Neuronal stem cell (in vitro differentiated cells): ENCODE results near the gene SH2D4B.

Experiments
- DNase-seq: peaks from one replicate; pipeline ENCODE4 v3.0.0-alpha.2; 2013; ENCODE audit warnings: low spot score
- H2AFZ ChIP-seq: one replicate; pipeline ENCODE4 v1.6.1; 2013; ENCODE audit warnings: mild to moderate bottlenecking, low read length, inconsistent platforms
- H2AK5ac ChIP-seq: 2 replicates; pipeline ENCODE4 v1.6.1; 2013; ENCODE audit warnings: low read depth, mild to moderate bottlenecking, inconsistent platforms, low read length, moderate library complexity, mixed read lengths
- H2BK120ac ChIP-seq: 2 replicates; pipeline ENCODE4 v1.6.1; 2013; ENCODE audit warnings: low read depth, mild to moderate bottlenecking, inconsistent platforms, low read length, moderate library complexity, mixed read lengths
- H2BK12ac ChIP-seq: one replicate; pipeline ENCODE4 v1.6.1; 2013; ENCODE audit warnings: low read length, inconsistent platforms
- H2BK15ac ChIP-seq: 2 replicates; pipeline ENCODE4 v1.6.1; 2013; ENCODE audit warnings: mild to moderate bottlenecking, low read length, inconsistent platforms, mixed read lengths
- H2BK5ac ChIP-seq: one replicate; pipeline ENCODE4 v1.6.1; 2013; ENCODE audit warnings: inconsistent platforms, mild to moderate bottlenecking, low read length, moderate library complexity
- H3K14ac ChIP-seq: one replicate; pipeline ENCODE4 v1.6.1; 2013; ENCODE audit warnings: low read length, inconsistent platforms
- H3K18ac ChIP-seq: 2 replicates; pipeline ENCODE4 v1.6.1; 2013; ENCODE audit warnings: low read length, inconsistent platforms
- H3K23ac ChIP-seq: 2 replicates; pipeline ENCODE4 v1.6.1; 2013; ENCODE audit warnings: low read depth, mild to moderate bottlenecking, mixed read lengths, low read length, inconsistent platforms; ENCODE audit not compliant: poor library complexity
- H3K27ac ChIP-seq: replicated peaks from 3 replicates; pipeline ENCODE4 v1.5.1; 2013; ENCODE audit warnings: low read length, inconsistent platforms
- H3K27me3 ChIP-seq, 3 experiments: 2 replicates each; pipeline ENCODE4 v1.6.1; 2013; ENCODE audit warnings: low read length in 3 of 3, mild to moderate bottlenecking in 2 of 3, inconsistent platforms in 1 of 3, low read depth in 1 of 3, mixed read lengths in 1 of 3, moderate library complexity in 1 of 3; ENCODE audit not compliant: control insufficient read depth in 3 of 3, insufficient read depth in 3 of 3
- H3K36me3 ChIP-seq, 2 donors: replicated peaks in 1 of 2; 2 replicates each; pipeline ENCODE4 v1.6.1; 2013; ENCODE audit warnings: low read length in 2 of 2; ENCODE audit not compliant: control insufficient read depth in 2 of 2, insufficient read depth in 2 of 2
- H3K4ac ChIP-seq: 2 replicates; pipeline ENCODE4 v1.6.1; 2013; ENCODE audit warnings: inconsistent platforms, mild to moderate bottlenecking, low read length, moderate library complexity
- H3K4me1 ChIP-seq, 2 donors: 1 replicate in 1 of 2; 2 replicates in 1 of 2; pipeline ENCODE4 v1.6.1; 2013; ENCODE audit warnings: low read length in 2 of 2, low read depth in 1 of 2; ENCODE audit not compliant: control insufficient read depth in 2 of 2, insufficient read depth in 1 of 2
- H3K4me2 ChIP-seq: one replicate; pipeline ENCODE4 v1.6.1; 2013; ENCODE audit warnings: mild to moderate bottlenecking, low read length, inconsistent platforms; ENCODE audit not compliant: insufficient read depth, poor library complexity, severe bottlenecking
- H3K4me3 ChIP-seq, 2 donors: 2 replicates each; pipeline ENCODE4 v1.5.1; 2013; ENCODE audit warnings: low read length in 2 of 2, mild to moderate bottlenecking in 2 of 2, inconsistent platforms in 1 of 2, moderate library complexity in 1 of 2
- H3K79me1 ChIP-seq: one replicate; pipeline ENCODE4 v1.6.1; 2013; ENCODE audit warnings: low read depth, mild to moderate bottlenecking, inconsistent platforms, low read length, moderate library complexity
- H3K9ac ChIP-seq: one replicate; pipeline ENCODE4 v1.6.1; 2013; ENCODE audit warnings: mild to moderate bottlenecking, low read depth, low read length, inconsistent platforms; ENCODE audit not compliant: poor library complexity
- H3K9me3 ChIP-seq, 2 donors: replicated peaks in 1 of 2; 2 replicates each; pipeline versions ENCODE3 to v1.6.1; 2013; ENCODE audit warnings: low read length in 2 of 2, mild to moderate bottlenecking in 2 of 2, inconsistent platforms in 1 of 2, low read depth in 1 of 2, mixed read lengths in 1 of 2, moderate library complexity in 1 of 2; ENCODE audit not compliant: control insufficient read depth in 2 of 2, insufficient read depth in 1 of 2
- H4K8ac ChIP-seq: one replicate; pipeline ENCODE4 v1.6.1; 2013; ENCODE audit warnings: low read depth, mild to moderate bottlenecking, inconsistent platforms, low read length, moderate library complexity
- H4K91ac ChIP-seq: one replicate; pipeline ENCODE4 v1.6.1; 2013; ENCODE audit warnings: low read length, low read depth, mild to moderate bottlenecking, inconsistent platforms; ENCODE audit not compliant: poor library complexity
- WGBS, 2 donors: extraction: QIAGEN DNeasy Blood & Tissue Kit; methylation state at CpG; one replicate each; pipeline ENCODE4 v1.1.7; 2013; ENCODE audit warnings: missing lambda C conversion rate in 2 of 2, mixed read lengths in 1 of 2; ENCODE audit not compliant: insufficient read length in 2 of 2, insufficient replicate concordance in 1 of 2; ENCODE audit errors: extremely low coverage in 2 of 2; 5-methylcytosine and 5-hydroxymethylcytosine counted together

The SH2D4B gene

GRCh38 chr10:80599424-80599847 is 61.7 kb downstream of the SH2D4B start:
- no peak overlapping the region for H3K18ac ChIP-seq
- H3K79me1 ChIP-seq: no peaks in the 10 kb centered on the region
- DNase-seq: peak; percentile 63
- no peaks in the 10 kb centered on the region for H3K27me3 ChIP-seq
- no peak overlapping the region for H2BK5ac ChIP-seq
- H2AFZ ChIP-seq: peak overlapping the region; percentile 72
- no peak overlapping the region for H2AK5ac ChIP-seq
- H3K4me1 ChIP-seq: peaks cover 0 to 2% of the 10 kb centered on the region in 2 donors
- whole genome bisulfite sequencing, 2 donors: no CpG with 5 or more reads among the region's 8 CpGs
- no peak overlapping the region for H3K14ac ChIP-seq
- no peaks in the 10 kb centered on the region for H3K9me3 ChIP-seq
- H3K4me3 ChIP-seq: no peak overlapping the region
- no peak overlapping the region for H3K4ac ChIP-seq
- no peak overlapping the region for H3K23ac ChIP-seq
- no peak overlapping the region for H2BK12ac ChIP-seq
- no peak overlapping the region for H2BK120ac ChIP-seq
- H3K27ac ChIP-seq: no peak overlapping the region
- no peak overlapping the region for H3K4me2 ChIP-seq
- H4K91ac ChIP-seq: no peak overlapping the region
- no peak overlapping the region for H2BK15ac ChIP-seq
- no peak overlapping the region for H3K9ac ChIP-seq
- no peak overlapping the region for H4K8ac ChIP-seq
- no peaks in the 10 kb centered on the region for H3K36me3 ChIP-seq

GRCh38 chr10:80600256-80600655 is 62.6 kb downstream of the SH2D4B start:
- no peaks in the 10 kb centered on the region for H3K36me3 ChIP-seq
- no peak overlapping the region for H2BK120ac ChIP-seq
- DNase-seq: no peak
- no peaks in the 10 kb centered on the region for H3K79me1 ChIP-seq
- H2AFZ ChIP-seq: no peak overlapping the region
- H2BK12ac ChIP-seq: no peak overlapping the region
- no peak overlapping the region for H3K4me2 ChIP-seq
- H4K91ac ChIP-seq: no peak overlapping the region
- no peaks in the 10 kb centered on the region for H3K27me3 ChIP-seq
- H3K18ac ChIP-seq: no peak overlapping the region
- H3K23ac ChIP-seq: no peak overlapping the region
- H3K14ac ChIP-seq: no peak overlapping the region
- H3K4me1 ChIP-seq: peaks cover 0 to 2% of the 10 kb centered on the region in 2 donors
- no peak overlapping the region for H4K8ac ChIP-seq
- no peak overlapping the region for H2AK5ac ChIP-seq
- no peak overlapping the region for H2BK5ac ChIP-seq
- no peak overlapping the region for H3K27ac ChIP-seq
- H3K9me3 ChIP-seq: no peaks in the 10 kb centered on the region
- no peak overlapping the region for H3K9ac ChIP-seq
- no CpG with 5 or more reads among the region's 3 CpGs for WGBS, 2 donors
- no peak overlapping the region for H3K4me3 ChIP-seq
- H3K4ac ChIP-seq: no peak overlapping the region
- H2BK15ac ChIP-seq: no peak overlapping the region

GRCh38 chr10:80602881-80603280 is 65.2 kb downstream of the SH2D4B start:
- Histone ChIP-seq H2AK5ac (no peak overlapping the region), H3K27ac (no peak overlapping the region), H4K8ac (no peak overlapping the region), H3K27me3 (no peaks in the 10 kb centered on the region), H2BK5ac (no peak overlapping the region), H4K91ac (no peak overlapping the region), H2BK120ac (no peak overlapping the region), H3K9me3 (no peaks in the 10 kb centered on the region), H2BK12ac (no peak overlapping the region), H3K9ac (no peak overlapping the region), H3K4me1 (peaks cover 0 to 1% of the 10 kb centered on the region in 2 donors), H2AFZ (no peak overlapping the region), H3K79me1 (no peaks in the 10 kb centered on the region), H3K23ac (no peak overlapping the region), H3K14ac (no peak overlapping the region), H3K4me3 (no peak overlapping the region), H3K4me2 (no peak overlapping the region), H3K18ac (no peak overlapping the region), H3K4ac (no peak overlapping the region), H3K36me3 (no peaks in the 10 kb centered on the region), H2BK15ac (no peak overlapping the region)
- DNase-seq: no peak
- WGBS, 2 donors: no CpG with 5 or more reads among the region's 4 CpGs

- Histone ChIP-seq H3K27me3 (no peaks in the 10 kb centered on the region), H2AK5ac (no peak overlapping the region), H2BK120ac (no peak overlapping the region), H4K91ac (no peak overlapping the region), H3K23ac (no peak overlapping the region), H3K4me1 (no peaks in the 10 kb centered on the region), H3K4ac (no peak overlapping the region), H3K9me3 (no peaks in the 10 kb centered on the region), H3K79me1 (no peaks in the 10 kb centered on the region), H3K36me3 (no peaks in the 10 kb centered on the region), H4K8ac (no peak overlapping the region), H2BK12ac (no peak overlapping the region), H3K9ac (no peak overlapping the region), H2BK5ac (no peak overlapping the region), H2BK15ac (no peak overlapping the region), H3K4me2 (no peak overlapping the region), H2AFZ (no peak overlapping the region), H3K27ac (no peak overlapping the region), H3K14ac (no peak overlapping the region), H3K18ac (no peak overlapping the region), H3K4me3 (no peak overlapping the region)
- no CpG with 5 or more reads among the region's 27 CpGs for WGBS, 2 donors
- DNase-seq: no peak
These were observed 65.8 kb downstream of the SH2D4B start for GRCh38 chr10:80603516-80603915.
